GM21515 (cell line): ENCODE results near the gene CYP19A1.

Experiments used
- ATAC-seq: cut with Tn5 transposase; IDR thresholded peaks from one replicate; pipeline ENCODE4 v1.9.1; 2021; ENCODE audit not compliant: unreplicated experiment

The CYP19A1 gene

DNA sequence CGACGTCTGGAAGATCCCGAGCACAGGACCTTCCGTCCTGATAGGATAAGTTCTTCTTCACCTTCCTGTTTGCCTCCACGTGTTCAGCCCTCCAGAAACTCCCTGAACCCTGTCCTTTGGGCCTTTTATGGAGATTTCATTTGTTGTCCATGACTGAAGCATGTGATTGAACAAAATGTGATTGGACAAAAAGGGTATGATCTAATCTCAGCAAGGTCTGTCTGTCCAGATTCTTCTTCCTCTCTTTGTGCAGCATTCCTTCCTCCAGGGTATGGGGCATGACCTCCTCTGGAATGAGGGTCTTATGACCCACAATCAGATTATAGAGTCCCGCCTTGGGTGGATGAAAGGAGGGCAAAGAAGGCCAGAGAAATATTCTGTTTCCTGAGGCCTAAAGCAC, at the start of gene CYP19A1:
CYP19A1 (minus strand) TSS at position 101 of the 400 bp plus-strand sequence. CDS start 95,684 bp downstream, outside the sequence.
- ATAC-seq = no peak

DNA sequence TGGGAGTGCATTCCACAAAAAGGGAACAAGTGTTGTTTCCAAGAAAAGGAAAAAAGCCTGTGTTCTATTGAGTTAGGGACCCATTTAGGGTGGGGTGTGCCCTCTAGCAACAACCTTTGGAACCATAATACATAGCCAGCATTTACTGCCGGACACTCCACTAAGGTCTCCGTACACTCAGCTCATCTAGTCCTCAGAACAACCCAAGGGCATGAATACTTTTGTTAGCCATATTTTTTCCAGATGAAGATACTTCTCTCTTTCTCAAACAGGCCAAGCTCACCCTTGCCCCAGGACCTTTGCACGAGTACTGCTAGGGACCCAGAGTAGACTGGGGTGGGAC, 49.3 kb upstream of the CYP19A1 start:
- ATAC-seq = no peak

DNA sequence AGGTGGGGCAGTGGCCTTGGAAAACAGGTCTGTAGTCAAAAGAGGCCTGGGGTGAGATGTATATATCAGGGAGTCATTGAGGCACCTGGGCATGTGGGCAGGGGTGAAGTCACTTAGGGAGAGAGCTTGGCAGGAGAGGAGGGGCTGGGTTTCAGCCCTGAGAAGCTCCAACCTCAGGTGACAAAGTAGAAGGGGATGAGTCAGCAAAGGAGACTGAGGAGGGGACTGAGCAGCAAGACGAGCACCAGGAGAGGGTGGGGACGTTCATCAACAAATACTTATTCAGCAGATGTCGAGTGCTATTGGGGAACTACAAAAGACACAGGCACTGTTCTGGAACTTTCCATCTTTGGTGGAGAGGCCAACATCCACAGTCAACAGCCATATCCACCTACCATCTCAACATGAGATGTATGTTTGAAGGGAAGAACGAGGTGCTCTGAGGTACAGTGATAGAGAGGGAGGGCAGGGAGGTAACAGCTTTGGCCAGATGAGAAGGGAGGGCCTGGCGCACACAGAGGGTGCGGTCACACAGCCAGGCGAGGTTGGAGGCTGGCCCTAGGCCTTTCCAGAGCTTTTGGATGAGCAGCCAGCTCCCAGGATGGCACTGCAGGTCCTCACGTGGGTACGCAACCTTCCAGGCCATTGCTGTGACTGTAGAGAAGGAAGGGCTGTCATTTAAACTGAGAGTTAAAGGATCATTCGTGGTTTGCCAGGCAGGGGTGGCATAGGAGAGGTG, 48.7 kb upstream of the CYP19A1 start:
- ATAC-seq = no peak

DNA sequence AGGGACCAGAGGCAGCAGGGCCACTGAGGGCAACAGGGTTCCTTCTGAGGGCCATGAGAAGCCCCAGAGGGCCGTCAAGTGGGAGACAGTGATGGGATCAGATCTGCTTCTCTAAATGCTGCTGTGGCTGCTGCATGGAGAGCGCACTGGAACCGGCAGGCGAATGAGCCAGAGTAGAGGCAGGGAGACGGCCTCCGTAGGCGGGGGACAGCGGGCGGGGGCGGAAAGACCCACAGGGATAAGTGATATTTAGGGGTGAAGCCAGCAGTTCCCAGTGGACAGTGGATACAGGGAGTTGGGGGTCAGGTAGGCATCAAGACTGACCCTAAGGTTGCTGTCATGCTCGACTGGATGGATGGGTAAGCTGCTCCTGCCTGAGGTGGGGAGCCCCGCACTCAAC, 48.1 kb upstream of the CYP19A1 start:
- no peak for ATAC-seq

DNA sequence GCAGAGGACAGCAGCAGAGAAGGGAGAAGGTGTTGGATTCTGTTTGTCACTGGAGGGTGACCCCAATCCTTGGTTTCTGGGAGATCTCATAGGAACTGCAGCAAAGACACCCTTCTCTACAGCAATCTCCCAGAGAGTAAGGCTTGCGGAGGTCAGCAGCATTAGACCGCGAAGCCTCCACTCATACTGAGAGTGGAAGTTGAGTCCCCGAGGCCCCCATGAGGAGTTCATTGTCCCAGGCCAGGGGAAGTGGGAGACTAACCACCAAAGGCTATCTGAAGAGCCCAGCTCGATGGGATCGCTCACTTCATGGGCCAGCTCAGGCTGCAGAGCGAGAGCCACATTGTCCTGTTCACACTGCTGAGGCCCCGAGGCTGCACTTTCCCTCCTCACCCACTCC, 47.6 kb upstream of the CYP19A1 start:
- no peak for ATAC-seq

DNA sequence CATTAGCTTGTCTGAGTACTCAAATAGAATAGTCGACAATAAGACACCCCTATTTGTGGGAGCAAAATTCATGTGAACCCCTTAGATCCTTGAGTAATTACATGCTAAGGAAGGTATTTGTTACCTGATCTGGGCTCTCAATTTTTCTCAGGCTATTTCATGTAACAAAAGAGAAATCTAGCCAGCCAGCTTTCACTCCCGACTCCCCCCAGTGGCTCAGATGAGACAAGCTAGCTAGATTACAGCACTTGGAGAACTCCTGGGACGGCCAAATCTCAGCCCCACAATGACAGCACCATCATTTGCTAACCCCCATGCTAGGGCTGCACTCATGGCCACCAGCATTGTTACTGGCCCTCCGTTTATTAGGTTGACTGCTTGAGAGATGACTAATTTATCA, 44.4 kb upstream of the CYP19A1 start:
- ATAC-seq = no peak

DNA sequence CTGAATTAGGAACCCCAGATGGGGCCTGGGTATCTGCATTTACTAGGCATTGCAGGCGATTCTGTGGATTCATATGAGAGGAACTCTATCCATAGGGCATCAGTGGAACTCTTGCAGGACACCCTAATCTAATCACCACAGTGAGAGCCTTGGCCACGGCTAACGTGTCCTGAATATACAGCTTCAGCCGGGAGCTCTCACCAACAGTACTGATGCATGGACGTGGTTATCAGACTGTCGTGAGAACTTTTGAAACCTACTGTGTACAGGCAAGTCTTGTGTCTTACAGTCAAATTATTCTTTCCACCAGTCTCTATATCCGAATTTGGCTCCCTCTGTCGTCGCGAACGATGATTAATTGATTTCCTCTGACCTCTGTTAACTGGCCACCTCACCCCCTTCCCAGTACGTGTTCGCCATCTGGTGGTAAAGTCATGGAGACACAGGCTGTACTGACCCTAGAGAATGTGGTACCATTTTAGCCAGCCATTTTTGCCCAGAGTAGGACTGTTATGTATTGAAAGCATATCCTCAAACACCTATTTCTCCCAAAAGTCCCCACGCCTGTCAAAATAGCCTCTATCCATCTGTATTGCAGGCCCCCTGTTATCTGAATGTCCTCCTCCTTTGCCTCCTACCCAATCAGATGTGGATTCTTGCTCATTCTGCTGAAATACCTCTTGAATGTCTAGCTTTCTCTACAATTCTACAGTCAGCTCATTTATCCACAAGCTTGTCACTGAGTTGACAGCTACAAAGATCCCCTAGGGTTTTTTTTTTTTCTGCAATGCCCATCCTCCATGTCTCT, 42.8 kb upstream of the CYP19A1 start:
- ATAC-seq = peak; percentile 72

DNA sequence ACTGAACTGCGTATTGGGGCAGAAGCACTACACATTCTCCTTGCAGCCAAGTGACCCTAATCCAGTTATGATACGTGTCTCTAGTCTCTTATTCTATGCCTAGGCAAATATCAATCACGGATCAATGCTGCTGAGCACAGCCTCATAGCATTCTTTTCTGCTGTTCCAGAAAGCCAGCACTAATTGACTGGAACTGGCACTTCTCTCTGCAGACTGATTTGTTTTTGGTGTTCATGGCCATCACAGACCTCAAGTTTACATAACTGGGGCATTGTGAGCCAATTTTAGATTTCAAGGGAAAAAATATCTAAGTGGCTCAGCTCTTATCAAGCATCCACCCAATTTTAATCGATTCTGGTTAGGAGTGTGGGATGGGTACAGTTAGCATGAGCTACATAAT, 41.0 kb upstream of the CYP19A1 start:
- no peak for ATAC-seq

DNA sequence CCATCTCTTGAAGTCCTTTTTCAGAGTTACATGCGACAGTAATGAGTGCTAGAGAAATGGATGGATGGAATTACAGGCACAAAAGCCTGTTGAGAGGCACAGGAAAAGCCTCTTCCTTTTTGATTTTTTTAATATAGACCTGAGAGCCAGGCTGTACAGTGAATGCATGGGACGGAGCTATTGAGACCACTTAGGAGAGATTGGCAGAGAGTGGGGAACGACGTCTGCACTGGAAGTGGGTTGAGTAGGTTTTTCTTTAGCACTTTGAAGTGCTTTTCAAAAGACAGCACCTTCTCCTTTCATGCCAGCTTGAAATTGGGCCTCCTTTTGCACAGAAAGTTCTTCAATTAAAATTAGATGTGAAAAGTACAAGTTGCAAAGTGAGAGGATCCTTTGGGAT, 40.0 kb upstream of the CYP19A1 start:
- ATAC-seq = no peak

DNA sequence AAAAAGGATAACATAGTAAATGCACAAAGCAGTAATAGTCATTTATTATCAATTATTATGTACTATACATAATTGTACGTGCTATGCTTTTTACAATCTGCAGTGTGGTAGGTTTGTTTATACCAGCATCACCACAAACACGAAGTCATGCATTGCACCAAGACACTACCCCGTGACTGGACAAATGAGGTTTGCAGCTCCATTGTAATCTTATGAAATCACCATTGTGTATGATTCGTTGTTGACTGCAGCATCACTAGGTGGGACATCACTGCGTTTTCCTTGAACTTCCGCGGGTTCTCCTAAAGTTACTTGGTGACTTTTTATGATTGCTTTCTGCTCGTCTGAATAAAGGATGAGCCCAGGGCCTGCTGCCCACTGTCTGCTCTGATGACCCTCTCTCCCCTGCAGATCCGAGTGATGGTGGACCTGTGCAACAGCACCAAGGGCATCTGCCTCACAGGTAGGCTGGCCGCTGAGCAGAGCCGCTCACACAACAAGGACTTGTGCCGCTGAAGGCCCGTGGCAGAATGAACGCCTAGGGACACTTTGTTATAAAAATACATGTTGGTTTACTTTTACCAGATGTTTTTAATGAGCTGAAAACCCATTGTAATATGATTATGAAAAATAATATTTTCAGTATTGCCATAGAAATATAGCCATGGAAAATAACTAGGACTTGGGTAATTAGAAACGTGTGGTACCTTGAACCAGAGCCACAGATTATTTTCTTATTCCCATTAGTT, 38.8 kb upstream of the CYP19A1 start:
- ATAC-seq = no peak

DNA sequence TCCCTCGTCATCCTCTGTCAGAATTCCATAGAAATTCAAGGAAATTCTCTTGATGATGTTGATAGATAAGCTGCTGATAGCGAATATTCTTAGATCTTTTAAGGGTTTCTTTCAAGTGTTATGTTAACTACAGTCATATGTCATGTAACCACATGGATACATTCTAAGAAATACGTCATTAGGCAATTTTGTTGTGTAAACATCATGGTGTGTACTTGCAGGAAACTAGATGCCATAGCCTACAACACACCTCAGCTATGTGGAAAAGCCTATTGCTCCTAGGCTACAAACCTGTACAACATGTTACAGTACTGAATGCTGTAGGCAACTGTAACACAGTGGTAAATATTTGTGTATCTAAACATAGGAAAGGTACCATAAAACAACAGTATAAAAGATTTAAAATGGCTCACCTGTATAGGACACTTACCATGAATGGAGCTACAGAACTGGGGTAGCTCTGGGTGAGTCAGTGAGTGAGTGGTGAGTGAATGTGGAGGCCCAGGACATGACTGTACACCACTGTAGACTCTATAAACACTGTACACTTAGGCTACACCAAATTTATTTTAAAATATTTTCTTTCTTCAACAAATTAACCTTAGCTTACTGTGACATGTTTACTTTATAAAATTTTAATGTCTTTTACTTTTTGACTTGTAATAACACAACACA, 37.7 kb upstream of the CYP19A1 start:
- ATAC-seq = no peak

DNA sequence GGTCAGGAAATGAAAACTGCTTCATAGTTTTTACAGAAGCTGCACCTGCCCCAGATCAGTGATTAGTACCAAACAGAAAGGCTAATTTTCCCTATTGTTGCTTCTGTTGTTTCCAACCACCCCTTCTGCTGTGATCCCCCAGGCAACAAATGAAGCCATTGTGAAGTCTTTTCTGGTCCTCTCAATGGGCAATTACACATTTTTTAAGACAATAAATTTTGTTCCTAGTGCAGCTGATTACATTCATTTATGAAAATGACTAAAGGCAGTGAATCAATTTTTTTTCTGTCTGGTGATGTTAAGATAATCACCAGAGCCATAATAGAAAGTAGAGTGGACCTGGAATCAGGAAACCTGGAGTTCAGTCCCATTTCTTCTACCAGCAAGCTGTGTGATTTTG, 35.7 kb upstream of the CYP19A1 start:
- no peak for ATAC-seq

DNA sequence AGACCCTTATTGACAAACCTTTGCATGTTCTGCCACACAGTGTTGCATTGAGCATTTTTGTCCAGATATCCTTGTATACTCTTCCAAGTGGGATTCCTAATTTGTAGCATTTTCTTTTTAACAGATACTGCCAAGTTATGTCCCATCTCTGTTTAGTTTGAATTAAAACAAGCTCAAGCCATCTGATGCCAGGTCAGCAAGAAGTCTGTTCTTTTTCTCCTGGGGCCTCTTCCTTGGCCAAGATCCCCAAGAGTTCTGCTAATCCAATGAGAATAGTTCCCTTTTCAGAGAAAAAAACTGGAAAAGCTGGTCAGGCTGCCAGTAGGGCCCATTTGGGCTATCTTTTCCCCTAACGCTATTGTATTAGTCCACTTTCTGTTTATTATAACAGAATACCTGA, 32.9 kb upstream of the CYP19A1 start:
- no peak for ATAC-seq

DNA sequence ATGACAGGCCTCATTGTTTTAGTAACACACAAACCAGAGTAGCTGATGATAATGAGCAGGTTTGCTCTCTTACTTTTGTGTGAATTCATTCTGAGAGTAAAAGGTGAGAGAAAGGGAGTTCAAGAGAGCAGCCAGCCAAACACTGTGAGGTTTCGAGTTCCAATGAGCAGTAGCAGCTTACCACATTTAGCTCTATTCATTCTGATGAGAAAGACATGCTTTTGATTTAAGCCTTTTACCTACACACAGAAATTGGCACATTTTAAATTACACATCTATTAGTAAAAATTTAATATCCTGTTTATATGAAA, 31.0 kb upstream of the CYP19A1 start:
- ATAC-seq = no peak

DNA sequence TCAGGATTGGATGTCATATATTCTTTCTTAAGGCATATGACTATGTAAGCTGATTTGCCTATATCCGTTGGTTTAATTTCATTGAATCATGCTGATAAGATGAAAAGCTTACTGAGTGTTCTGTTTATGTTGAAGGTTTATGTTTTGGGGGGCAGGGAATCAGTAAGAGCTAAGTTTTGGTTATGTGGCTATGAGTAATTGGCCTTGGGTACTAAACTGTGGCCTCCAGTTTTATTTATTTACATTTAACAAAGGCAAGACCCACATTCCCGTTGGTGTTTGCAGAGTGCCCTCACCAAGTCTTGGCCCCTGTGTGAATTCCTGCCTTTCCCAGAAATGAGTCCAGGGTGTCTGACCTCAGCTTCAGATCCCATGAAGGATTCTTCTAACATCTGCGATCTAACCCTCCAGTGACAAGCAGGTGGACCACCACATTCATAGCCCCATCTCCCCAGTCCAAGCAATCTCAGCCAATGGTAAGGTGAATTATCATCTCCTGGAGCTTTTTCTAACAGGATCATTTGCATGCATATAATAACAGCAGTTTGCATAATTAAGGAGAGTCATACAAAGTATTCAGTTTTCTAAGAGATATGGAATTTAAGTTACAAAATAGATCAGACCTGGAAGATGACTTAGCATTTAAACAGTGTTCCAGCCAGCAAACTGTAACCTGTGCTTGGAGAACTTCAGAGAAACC, 30.5 kb upstream of the CYP19A1 start:
- no peak for ATAC-seq

DNA sequence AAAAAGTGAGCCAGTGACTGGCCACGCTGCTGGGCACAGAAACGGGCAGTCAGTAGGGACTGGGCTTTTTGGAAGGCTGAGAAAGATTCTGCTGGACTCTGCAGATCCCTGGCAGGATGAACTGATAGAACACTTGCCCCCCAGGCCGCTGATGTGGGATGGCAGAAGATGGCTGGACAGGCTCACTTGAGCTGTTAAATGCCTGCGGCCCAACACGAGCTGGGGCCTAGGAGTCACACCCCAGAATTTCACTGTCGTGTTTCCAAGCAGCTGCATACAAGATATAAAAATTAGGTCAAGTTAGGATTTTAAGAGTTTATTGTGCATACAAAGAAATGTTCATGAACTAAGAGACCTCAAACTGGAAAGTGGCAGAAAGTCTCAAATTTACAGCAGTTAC, 29.9 kb upstream of the CYP19A1 start:
- ATAC-seq = no peak

DNA sequence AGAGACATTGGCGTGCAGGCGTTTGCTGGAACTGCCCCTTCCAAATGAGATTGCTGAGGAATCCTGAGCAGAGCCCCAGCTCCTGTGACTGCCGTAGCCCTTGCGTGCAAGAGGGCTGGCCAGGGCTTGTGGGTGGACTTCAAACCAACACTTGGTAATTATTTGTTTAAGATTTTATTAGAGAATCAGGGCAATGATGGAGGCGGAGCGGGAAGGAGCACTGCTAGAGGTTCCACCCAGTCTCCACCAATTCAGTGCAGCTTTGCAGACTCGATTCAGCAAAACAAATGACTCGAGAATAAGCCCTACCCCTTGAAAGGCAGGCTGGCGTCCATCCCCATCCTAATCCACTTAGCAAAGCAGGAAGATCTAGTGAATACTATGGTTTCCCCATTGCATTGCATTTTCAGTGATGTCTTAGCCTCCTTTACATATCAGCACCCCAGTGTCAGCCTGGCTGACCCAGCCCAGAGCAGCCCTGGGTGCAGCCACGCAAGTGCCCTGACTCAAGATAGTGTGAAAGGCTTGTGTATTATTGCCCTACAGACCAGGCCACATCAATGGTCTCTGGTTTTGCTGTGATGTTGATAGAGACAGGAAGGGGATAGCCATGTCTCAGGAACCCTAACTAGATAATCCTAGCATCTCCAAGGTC, 29.1 kb upstream of the CYP19A1 start:
- ATAC-seq = no peak

DNA sequence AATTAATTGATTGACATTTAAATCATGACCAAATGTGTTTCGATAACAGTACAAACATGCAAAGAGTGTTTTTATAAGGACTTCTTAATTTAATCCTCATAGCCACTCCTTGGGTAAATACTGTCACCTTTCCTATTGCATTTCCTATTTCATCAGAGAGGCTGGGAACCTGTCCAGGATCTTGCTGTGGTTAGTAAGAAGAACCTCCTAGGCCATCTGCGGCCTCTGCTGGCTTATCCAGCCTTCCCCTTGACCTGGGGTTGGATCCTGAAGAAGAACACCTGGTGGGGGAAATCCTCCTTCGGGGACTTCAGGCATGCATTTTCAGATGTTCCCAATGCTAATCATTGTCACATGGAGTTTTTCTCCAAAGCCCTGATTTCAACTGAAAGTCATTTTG, 28.5 kb upstream of the CYP19A1 start:
- ATAC-seq = no peak

DNA sequence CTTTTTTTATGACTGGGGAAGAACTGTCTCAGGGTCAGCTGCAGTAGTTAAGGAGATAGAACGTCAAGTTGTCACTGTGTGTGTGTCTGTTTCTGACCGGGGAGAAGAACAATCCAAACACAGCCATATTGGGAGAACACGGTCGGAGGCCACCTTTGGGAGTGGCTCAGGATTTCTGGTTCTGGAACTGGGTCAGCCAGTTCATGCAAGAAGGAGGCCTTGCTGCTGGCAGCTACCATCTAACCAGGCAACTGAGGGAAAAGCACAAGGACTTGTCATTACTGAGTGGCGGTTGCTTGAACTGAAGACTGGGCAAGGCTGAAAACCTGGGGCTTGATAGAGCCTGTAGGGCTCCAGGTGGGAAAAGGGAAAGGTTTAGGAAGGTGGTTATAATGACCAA, 27.7 kb upstream of the CYP19A1 start:
- ATAC-seq = no peak

DNA sequence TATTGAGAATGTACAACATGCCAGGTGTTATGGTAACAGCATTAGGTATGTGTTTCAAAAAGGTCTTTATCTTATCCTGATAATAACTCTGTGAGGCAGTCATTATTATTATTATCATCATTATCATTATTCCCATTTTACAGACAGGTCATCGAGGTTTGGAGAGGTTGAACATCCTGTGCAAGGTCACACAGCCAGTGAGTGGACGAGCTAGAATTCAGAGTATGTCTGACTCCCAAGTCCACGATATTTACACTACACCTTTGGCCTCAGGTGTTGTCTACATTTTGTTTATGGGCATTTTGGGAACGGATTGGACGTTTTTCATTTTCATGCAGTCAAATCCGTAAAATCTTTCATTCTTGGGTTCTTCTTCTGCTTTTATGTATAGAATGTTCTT, 27.0 kb upstream of the CYP19A1 start:
- ATAC-seq = no peak
